Measurements from ENCODE around the gene TEX48.

The TEX48 gene

DNA sequence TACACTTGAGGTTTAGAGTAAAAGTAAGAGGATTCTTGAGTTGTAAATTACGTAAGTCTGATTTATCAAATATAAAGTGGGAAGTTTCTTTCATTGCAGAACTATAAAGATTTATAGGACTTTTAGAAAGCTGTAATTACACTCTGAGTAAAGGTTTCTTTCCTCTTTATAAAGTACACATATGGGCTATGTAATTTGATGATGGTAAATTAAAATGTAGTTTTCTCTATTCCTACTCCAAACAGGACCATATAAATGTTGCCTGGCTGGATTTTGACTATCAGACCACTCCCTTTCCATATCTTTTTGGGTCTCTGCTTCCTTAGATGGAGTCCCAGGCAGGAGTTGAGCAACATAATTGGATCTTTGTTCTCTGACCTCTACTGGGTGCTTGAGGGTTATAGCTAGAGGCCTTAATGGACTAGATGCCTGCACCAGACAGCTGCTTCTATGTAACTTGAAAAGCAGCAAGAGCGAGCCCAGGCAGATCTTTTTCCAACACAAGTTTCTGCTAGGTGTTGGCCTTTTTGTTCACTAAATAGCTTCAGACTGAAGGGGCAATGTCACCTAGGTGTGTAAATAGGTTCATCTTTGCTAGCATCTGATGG, 11.4 kb upstream of the TEX48 start:
- TF ChIP-seq, protein P1, sequence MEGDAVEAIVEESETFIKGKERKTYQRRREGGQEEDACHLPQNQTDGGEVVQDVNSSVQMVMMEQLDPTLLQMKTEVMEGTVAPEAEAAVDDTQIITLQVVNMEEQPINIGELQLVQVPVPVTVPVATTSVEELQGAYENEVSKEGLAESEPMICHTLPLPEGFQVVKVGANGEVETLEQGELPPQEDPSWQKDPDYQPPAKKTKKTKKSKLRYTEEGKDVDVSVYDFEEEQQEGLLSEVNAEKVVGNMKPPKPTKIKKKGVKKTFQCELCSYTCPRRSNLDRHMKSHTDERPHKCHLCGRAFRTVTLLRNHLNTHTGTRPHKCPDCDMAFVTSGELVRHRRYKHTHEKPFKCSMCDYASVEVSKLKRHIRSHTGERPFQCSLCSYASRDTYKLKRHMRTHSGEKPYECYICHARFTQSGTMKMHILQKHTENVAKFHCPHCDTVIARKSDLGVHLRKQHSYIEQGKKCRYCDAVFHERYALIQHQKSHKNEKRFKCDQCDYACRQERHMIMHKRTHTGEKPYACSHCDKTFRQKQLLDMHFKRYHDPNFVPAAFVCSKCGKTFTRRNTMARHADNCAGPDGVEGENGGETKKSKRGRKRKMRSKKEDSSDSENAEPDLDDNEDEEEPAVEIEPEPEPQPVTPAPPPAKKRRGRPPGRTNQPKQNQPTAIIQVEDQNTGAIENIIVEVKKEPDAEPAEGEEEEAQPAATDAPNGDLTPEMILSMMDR (conservative IDR thresholded peaks at IDR 0.05; ENCODE audit: low read depth, low read length), result no peak
- no peak overlapping the region for H3K4me3 ChIP-seq (ENCODE audit: low read length)

GRCh38 chr9:114691956-114692295, 9.9 kb upstream of the TEX48 start:
- TF ChIP-seq, protein P1 (conservative IDR thresholded peaks at IDR 0.05; ENCODE audit: low read depth, low read length), result no peak
- no peak overlapping the region for H3K4me3 ChIP-seq (ENCODE audit: low read length)
- DNase-seq (ENCODE audit: low read depth), result no peak

More for the DNA sequence above, 11.4 kb upstream of the TEX48 start:
- no peak for DNase-seq (ENCODE audit: low read depth)

GRCh38 chr9:114691046-114691955, 9.3 kb upstream of the TEX48 start:
- TF ChIP-seq, protein P1 (conservative IDR thresholded peaks at IDR 0.05; ENCODE audit: low read depth, low read length), result no peak
- no peak overlapping the region for H3K4me3 ChIP-seq (ENCODE audit: low read length)
- no peak for DNase-seq (ENCODE audit: low read depth)

- no peak overlapping the region for H3K4me3 ChIP-seq (ENCODE audit: low read length)
- DNase-seq (ENCODE audit: low read depth), result no peak
- TF ChIP-seq, protein P1 (conservative IDR thresholded peaks at IDR 0.05; ENCODE audit: low read depth, low read length), result no peak
Observed at GRCh38 chr9:114690308-114690707, 8.3 kb upstream of the TEX48 start.

GRCh38 chr9:114689813-114690212, 7.8 kb upstream of the TEX48 start:
- TF ChIP-seq, protein P1 (conservative IDR thresholded peaks at IDR 0.05; ENCODE audit: low read depth, low read length), result no peak
- no peak for DNase-seq (ENCODE audit: low read depth)
- no peak overlapping the region for H3K4me3 ChIP-seq (ENCODE audit: low read length)

DNA sequence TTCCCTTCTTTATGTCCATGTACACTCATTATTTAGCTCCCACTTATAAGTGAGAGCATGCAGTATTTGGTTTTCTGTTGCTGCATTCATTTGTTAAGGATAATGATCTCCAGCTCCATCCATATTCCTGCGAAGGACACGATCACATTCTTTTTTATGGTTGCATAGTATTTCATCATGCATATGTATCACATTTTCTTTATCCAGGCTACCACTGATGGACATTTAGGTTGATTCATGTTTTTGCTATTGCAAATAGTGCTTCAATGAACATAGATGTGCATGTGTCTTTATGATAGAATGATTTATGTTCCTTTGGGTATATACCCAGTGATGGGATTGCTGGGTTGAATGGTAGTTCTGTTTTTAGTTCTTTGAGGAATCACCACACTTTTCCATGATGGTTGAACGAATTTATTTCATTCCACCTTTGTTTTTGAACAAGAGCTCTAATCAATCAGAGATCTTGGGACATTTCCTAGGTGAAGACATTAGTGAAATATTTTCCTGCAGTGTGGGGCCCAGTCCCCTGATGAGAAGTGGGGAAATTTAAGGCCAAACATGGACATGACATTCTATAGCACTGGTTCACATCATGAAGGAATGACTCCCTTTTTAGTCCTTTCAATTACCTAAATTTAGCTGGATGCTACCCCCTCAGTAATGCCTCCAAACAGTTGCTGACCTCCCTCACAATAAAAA, 7.1 kb upstream of the TEX48 start:
- no peak for DNase-seq (ENCODE audit: low read depth)
- no peak overlapping the region for H3K4me3 ChIP-seq (ENCODE audit: low read length)
- TF ChIP-seq, protein P1 (conservative IDR thresholded peaks at IDR 0.05; ENCODE audit: low read depth, low read length), result no peak
